ENCODE data around the gene PYCARD.

- TF ChIP-seq, protein P1, sequence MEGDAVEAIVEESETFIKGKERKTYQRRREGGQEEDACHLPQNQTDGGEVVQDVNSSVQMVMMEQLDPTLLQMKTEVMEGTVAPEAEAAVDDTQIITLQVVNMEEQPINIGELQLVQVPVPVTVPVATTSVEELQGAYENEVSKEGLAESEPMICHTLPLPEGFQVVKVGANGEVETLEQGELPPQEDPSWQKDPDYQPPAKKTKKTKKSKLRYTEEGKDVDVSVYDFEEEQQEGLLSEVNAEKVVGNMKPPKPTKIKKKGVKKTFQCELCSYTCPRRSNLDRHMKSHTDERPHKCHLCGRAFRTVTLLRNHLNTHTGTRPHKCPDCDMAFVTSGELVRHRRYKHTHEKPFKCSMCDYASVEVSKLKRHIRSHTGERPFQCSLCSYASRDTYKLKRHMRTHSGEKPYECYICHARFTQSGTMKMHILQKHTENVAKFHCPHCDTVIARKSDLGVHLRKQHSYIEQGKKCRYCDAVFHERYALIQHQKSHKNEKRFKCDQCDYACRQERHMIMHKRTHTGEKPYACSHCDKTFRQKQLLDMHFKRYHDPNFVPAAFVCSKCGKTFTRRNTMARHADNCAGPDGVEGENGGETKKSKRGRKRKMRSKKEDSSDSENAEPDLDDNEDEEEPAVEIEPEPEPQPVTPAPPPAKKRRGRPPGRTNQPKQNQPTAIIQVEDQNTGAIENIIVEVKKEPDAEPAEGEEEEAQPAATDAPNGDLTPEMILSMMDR (conservative IDR thresholded peaks at IDR 0.05; ENCODE audit: low read depth, low read length): no peak
- TF ChIP-seq EZH2 (IDR thresholded peaks at IDR 0.05; ENCODE audit: low read length, unreplicated experiment) (no peak), EZH2phosphoT487 (IDR thresholded peaks at IDR 0.05; ENCODE audit: borderline replicate concordance, low read length) (no peak)
Measured at GRCh38 chr16:31186176-31186575, 16.4 kb downstream of the PYCARD start.
